HG03571 (cell line): Measurements from ENCODE around the gene PLEKHO2.

Experiments
- ATAC-seq: cut with Tn5 transposase; IDR thresholded peaks from one replicate; pipeline ENCODE4 v1.9.1; 2021; ENCODE audit not compliant: unreplicated experiment

PLEKHO2 gene

GRCh38 chr15:64855205-64855975, 13.7 kb downstream of the PLEKHO2 start:
- ATAC-seq: no peak

- no peak for ATAC-seq
Observed at GRCh38 chr15:64856429-64857145, 14.9 kb downstream of the PLEKHO2 start.

- no peak for ATAC-seq
Observed at GRCh38 chr15:64857421-64857820, 15.7 kb downstream of the PLEKHO2 start.

- no peak for ATAC-seq
Observed at GRCh38 chr15:64858021-64858575, 16.4 kb downstream of the PLEKHO2 start.

GRCh38 chr15:64859226-64859625, 17.5 kb downstream of the PLEKHO2 start:
- ATAC-seq: no peak

GRCh38 chr15:64861331-64861730, 19.6 kb downstream of the PLEKHO2 start:
- ATAC-seq: no peak

- no peak for ATAC-seq
Observed at GRCh38 chr15:64861960-64862359, 20.2 kb downstream of the PLEKHO2 start.

- no peak for ATAC-seq
Observed at GRCh38 chr15:64862408-64862807, 20.7 kb downstream of the PLEKHO2 start.

- ATAC-seq: no peak
Observed at GRCh38 chr15:64864068-64864467, 22.4 kb downstream of the PLEKHO2 start.

- no peak for ATAC-seq
Observed at GRCh38 chr15:64865126-64865997, 23.6 kb downstream of the PLEKHO2 start.

- ATAC-seq: no peak
Observed at GRCh38 chr15:64865998-64866520, 24.3 kb downstream of the PLEKHO2 start.

- no peak for ATAC-seq
Observed at GRCh38 chr15:64869501-64869900, 27.8 kb downstream of the PLEKHO2 start.

GRCh38 chr15:64870353-64870752, 28.6 kb downstream of the PLEKHO2 start:
- ATAC-seq: no peak

- no peak for ATAC-seq
Observed at GRCh38 chr15:64875641-64876223, 34.0 kb downstream of the PLEKHO2 start.

GRCh38 chr15:64877435-64877834, 35.7 kb downstream of the PLEKHO2 start:
- ATAC-seq: no peak

GRCh38 chr15:64878705-64879104, 37.0 kb downstream of the PLEKHO2 start:
- no peak for ATAC-seq

GRCh38 chr15:64883100-64883581, 41.4 kb downstream of the PLEKHO2 start:
- no peak for ATAC-seq

- ATAC-seq: no peak
Observed at GRCh38 chr15:64883997-64884511, 42.3 kb downstream of the PLEKHO2 start.

- ATAC-seq: no peak
Observed at GRCh38 chr15:64884679-64885078, 43.0 kb downstream of the PLEKHO2 start.

- no peak for ATAC-seq
Observed at GRCh38 chr15:64888336-64888735, 46.6 kb downstream of the PLEKHO2 start.
